Measurements from ENCODE around the gene PCCA. TPM values are rescaled to one million over a fixed set of nuclear protein-coding genes. Genes with fewer than 3 reads are reported as not detected.

PCCA gene
- total RNA-seq, 1 experiment from 2014 or later, result 22.8 TPM

DNA sequence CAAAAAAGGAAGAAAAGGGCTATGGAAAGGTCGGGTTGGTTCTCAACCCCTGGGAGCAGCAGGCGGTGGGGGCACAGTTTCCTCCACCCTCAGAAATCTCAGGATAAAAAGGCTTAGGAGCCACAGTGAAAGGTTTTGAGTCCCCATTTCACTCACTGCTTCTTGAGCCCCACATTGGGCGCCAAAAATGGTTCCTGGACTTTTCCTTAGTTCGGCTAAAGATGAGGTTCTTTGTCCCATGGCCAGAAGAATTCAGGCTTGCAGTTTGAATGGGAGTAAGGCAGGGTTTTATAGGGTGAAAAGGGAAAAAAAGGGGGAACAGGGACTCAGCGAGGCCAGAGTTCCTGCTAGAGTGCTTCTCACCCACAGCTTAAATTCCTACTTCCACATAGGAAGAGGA is 320.2 kb downstream of the PCCA start:
- no peak for DNase-seq (ENCODE audit: low spot score)

DNA sequence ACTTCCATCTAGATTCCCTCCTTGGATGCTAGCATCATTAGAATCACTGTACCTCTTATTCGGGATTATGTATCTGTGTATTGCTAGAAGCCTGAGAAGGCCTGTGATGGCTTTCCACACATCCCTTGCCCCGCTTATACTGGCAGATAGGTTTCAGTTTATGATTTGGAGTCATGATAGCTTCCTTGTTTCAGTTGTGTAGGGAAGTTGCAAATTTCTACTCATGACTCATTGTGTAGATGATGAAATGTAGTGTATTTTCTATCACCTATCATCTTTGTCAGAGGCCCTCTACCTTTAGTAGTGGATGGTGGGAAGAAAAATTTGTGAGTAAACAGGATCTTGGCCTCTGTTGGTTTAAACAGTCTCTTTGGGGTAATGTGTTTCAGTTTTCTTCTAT is 334.5 kb downstream of the PCCA start:
- no peak for DNase-seq (ENCODE audit: low spot score)

DNA sequence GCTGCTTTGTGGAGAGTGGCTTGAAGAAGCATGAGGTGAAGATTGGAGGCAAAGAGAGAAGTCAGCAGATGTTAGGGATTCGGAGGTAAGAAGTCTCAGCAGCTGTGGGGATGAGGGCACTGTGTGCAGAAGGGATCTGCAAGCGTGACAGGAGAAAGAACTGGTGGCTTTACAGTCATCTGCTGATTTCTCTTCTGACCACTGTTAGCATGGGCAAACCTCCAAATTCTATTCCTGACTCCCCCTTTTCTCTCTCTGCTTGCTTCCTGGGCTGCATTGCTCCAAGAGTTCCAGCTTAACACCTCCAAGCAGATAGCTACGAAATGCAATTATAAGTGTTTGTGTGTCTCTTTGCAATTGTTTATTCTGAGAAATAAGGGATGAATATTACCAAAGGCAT is 340.1 kb downstream of the PCCA start:
- peak; percentile 6 for DNase-seq (ENCODE audit: low spot score)

DNA sequence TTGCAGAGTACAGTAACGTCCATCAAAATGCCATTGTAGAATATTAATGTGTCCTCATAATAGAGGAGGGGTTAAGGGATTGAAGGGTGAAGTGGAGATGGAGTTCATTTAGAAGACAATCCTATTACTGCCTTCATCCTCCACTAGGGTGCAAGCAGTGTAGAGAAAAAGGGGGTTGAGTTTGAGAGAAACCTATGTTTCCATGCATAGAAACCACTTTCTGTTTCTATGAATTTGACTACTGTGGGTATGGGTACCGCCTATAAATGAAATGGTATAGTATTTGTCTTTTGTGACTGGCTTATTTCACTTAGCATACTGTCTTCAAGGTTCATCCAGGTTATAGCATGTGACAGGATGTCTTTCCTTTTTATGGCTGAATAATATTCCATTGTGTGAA is 343.7 kb downstream of the PCCA start:
- DNase-seq (ENCODE audit: low spot score), result no peak

DNA sequence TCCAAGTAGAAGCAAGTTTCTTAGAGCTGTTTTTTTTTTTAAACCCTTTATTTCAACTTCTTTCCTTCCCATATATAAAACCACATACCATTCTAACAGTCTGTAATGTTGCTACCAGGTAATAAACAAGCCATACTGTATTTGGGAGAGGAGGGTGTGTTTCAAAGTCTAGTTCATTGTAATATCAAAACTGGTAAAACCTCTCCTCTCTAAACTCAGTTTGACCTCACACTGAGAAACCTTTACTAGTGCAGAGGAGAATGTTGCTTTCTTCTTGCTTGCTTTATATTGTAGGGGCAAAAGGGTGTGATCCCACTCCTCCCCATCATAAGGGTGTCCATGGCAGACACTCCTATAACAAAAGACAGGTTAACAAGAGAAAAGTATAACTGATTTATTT is 344.6 kb downstream of the PCCA start:
- no peak for DNase-seq (ENCODE audit: low spot score)

DNA sequence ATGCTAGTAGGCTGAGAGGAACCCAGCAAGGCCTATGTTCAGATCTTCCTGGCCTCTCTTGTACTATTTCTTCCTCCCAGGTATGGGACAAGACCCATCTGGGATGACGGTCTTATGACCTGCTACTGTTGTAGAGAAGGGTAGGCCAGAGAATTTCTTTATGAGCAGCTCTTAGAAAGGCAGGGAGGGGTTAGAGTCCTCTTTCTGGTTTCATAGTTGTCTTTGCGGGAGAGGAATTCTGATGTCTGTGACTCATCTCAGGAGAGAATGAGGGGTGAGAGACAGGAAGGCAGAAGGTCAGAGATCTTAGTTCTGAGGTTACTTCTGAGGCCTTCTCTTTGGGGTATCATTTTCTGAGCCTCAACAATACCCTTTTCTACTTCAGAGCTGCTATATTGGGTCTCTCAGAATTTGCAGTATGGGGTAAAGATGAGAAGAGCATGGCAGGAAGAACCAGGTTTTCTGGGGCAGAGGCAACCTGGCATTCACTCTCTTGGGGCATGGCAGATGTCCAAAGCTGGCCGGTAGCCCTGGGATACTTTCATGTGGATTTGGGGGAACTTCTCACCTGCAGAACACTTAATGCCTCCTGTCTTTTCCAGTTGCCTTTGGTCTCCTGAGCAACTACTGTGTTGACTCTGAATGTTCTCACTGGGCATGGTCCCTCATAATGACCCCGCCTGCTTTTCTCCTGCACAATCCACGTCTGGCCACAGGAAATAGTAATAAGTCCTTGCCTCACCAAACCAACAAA is 345.3 kb downstream of the PCCA start:
- DNase-seq (ENCODE audit: low spot score), result peak; percentile 67

DNA sequence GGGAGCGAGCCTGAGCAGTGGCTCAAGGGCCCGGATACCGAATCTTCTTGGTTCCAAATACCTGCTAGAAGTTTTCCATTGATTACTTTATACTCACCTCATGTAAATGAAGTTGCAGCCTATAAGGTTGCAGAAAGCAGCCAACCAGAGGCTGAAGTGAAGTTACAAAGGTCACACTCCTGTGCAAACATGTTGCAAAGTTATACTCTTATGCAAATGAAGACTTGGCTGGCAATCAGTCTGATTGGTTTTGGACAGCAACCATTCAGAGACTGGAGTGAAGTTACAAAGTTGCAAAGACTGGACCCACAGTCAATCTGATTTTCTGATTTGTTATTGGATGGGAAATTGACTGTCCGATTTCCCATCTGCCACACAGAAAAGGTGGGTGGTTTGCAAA is 347.2 kb downstream of the PCCA start:
- DNase-seq (ENCODE audit: low spot score), result no peak

DNA sequence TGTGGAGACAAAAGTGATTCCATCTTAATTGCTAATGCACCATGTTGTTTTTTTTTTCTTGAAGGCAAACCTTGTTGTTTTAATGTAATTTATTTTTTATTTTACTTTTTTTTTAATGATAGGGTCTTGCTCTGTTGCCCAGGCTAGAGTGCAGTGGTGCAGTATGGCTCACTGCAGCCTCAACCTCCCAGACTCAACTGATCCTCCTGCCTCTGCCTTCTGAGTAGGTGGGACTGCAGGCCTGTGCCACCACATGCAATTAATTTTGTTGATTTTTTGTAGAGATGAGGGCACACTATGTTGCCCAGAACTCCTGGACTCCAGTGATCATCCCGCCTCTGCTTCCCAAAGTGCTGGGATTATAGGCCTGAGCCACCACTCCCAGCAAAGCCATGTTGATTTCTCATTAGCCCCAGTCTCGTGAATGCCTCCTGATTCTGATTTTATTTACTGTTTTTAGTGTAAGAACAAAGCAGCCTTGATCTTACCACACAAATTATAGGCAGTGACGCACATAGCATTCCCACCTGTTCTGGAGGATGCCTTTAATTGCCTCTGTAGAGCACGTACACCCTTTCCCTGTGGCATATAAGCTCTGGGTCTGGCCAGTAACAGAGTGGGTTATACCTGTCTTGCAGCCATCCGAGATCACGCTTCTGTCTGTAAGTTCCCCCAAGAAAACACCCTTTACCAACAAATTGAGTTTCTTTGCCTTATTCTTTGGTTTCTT is 349.3 kb downstream of the PCCA start:
- no peak for DNase-seq (ENCODE audit: low spot score)

DNA sequence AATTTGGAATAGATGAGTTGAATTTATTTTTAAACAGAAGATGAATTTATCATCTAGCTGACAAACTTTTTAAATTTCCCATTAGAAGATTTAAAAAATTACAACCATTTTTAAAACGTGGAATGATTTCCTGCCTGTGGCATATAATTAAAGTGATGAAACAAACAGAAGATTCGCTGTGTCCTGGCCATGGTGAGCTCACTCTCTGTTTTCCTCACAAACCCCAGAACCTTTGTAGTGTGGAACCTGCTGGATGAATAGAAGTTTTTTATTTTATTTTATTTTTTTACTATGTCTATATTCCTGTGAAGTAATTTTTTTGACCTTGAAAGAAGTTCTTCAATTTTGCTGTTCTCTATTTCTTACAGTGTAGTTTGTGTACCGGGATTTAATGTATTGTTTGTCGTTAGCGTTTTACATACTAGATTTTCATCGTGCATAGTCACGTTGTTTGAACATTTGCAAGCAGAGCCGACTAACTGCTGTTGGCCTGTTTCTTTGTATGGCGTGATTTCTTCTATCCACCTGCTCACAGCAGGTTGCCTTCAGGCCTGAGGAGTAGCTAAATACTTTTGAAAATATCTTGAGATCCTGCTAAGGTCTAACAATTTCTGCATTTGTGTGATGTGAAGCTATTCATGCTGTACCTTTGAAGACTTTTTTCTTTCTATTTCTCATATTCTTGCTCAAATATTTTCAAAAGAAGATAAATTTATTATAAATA is 350.5 kb downstream of the PCCA start:
- DNase-seq (ENCODE audit: low spot score), result no peak

DNA sequence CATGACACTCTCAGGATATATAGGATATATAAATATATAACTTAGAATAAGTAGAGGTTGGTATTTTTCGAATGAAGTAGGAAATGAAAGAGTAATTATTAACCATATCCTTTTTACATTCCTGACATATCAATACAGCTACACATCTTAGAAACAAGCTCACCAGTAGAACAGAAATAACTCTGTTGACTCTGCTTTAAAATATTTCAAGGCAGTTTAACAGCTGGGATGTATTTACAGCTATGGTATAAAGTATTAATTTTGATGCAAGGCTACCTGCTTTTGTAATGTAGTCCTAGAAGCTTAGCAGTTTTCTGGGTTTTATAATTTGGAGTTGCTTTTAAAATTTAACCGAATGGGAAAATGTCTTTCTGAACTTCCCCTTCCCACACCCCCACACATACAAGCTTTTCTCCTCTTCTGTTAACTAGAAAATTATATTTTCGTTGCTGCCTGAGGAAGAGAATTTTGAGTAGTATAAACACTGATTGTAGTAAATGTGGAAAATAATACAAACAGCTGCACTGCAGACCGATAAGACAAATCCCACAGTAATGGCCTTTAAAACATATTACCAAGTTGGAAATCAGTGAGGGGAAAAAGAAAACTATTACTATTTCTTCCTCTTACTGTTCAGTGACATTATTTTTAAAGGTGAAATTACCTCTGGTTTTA is 352.0 kb downstream of the PCCA start:
- DNase-seq (ENCODE audit: low spot score), result no peak

DNA sequence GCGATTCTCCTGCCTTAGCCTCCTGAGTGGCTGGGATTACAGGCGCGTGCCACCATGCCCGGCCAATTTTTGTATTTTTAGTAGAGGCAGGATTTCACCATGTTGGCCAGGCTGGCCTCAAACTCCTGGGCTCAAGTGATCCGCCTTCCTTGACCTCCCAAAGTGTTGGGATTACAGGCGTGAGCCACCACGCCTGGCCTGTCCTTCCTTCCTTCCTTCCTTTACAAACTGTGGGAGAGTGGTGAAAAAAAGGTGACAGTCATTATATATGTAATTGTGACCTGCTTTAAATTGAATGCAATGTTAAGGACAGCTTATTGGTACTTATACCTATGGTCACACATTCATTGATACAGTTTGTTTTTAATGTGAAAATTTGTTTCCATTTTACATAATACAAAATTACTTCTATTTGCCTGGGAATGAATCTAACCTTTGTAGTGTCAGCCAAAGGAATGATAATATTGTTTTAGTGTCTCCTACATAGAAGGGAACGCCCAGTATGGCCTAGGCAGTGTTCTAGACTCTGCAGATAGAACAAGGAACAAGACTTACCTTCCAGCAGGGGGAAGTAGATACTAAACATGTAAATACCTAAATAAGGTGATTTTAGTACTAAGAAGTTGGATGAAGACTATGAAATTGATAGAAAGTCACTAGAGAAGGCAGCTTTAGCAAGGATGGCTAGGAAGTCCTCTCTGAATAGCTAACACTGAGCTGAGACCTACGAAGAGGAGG is 353.4 kb downstream of the PCCA start:
- no peak for DNase-seq (ENCODE audit: low spot score)

DNA sequence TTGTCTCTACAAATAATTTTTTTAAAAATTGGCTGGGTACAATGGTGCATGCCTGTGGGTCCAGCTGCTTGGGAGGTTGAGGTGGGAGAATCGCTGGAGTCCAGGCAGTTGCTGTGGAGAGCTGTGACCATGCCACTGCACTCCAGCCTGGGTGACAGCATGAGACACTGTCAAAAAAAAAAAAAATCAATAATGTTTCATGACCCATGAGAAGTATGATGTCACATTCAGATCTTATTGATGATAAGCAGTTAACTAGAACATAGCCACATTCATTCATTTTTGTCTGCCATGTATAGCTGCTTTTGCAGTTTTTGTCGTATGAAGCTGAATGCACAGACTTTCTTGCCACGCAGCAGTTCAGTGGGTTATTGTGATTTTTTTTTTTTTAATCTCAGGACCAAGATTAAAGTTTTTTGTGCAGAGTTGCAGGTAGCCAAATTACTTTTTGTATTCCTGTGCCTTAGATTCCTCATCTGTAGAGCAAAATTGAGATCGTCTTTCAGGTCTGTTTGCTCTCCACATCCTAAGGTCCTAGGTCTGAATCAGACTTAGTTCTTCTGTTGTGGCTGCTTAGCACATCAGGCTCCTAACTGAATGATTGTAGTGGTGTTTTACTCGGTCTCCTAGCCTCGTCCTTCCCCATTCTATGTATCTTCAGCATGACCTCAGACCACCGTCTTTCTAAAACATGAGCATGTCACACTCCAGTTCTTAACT is 354.5 kb downstream of the PCCA start:
- no peak for DNase-seq (ENCODE audit: low spot score)

DNA sequence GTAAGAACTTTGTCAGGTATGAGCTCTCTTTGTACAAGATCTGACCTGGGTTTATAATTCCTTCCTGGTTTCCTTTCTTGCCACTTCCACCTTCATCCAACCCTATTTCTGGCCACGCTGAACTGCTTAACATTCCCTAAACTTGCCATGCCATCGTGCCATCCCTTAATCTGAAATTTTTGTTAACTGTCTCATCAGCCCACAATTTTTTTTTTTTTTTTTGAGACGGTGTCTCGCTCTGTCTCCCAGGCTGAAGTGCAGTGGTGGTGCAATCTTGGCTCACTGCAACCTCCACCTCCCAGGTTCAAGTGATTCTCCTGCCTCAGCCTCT is 355.1 kb downstream of the PCCA start:
- peak; percentile 19 for DNase-seq (ENCODE audit: low spot score)

DNA sequence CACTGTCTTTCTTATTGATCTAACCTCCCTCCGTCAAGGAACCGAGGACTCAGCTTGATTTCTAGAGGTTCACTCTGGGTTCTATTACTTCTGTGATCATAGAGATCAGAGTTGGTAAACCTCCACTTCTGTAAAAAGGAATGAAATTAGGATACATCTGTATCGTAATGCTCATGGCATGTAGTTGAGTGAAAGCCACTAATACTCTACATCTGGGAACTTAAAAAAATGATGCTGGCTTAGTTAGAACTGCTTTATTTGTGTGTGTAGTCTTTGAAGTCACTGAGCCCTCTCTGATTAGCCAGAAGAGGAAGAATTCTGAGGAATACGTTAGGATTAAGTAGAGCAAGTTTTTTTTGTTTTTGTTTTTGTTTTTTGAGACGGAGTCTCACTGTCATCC is 358.9 kb downstream of the PCCA start:
- DNase-seq (ENCODE audit: low spot score), result no peak

DNA sequence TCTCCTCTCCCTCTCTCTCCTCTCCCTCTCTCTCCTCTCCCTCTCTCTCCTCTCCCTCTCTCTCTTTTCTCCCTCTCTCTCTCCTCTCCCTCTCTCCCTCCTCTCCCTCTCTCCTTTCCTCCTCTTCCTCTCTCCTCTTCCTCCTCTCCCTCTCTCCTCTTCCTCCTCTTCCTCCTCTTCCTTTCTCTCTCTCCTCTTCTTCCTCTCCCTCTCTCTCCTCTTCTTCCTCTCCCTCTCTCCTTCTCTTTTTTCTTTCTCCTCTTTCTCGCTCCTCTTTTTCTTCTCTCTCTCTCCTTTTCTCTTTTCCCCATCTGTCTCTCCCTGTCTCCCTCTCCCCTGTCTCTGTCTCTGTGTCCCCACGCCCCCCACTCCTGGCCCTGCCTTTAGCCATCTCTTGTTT is 363.0 kb downstream of the PCCA start:
- no peak for DNase-seq (ENCODE audit: low spot score)

DNA sequence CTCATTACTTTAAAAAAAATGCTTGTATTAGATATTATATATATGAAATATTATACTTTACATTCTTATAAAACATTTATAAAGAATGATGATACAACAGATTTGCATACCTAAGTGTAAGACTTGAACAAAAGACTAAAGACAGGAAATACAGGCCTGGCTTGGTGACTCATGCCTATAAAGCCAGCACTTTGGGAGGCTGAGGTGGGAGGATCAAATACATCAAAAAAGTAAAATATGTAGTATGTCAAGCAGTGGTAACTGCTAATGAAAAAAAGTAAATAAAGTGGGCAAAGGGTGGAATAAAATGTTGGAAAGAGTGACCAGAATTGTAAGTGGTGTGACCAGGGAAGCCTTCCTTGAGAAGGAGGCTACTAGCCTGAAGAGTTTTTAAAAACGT is 366.0 kb downstream of the PCCA start:
- DNase-seq (ENCODE audit: low spot score), result peak; percentile 79

DNA sequence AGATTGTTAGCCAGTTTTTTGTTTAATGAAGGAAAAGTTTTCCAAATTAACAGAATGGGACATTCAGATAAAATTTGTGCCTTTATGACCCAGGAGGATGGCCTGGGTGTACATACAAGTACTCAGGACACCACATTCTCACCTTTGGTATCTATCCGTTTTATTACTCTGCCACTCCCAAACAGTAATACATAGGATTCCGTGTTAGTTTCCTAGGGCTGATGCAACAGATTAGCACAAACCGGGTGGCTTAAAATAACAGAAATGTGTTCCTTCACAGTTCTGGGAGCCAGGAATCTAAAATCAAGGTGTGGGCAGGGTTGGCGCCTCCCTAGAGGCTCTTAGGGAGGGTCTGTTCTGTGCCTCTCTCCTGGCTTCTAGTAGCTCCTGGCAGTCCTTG is 369.8 kb downstream of the PCCA start:
- no peak for DNase-seq (ENCODE audit: low spot score)

DNA sequence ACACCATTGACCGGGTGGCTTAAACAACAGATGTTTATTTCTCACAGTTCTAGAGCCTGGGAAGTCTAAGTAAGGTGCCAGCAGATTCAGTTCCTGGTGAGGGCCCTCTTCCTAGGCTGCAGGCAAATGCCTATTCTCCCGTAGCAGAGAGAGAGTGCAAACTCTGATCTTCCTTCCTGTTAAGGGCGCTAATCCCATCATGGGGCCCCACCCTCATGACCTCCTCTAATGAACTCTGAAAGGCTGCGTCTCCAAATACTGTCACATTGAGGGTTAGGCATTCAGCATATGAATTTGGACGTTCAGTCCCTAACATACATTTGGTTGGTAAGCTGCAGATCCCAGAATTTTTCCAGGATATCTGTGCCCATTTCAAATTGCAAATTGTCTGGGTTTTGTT is 370.9 kb downstream of the PCCA start:
- no peak for DNase-seq (ENCODE audit: low spot score)

DNA sequence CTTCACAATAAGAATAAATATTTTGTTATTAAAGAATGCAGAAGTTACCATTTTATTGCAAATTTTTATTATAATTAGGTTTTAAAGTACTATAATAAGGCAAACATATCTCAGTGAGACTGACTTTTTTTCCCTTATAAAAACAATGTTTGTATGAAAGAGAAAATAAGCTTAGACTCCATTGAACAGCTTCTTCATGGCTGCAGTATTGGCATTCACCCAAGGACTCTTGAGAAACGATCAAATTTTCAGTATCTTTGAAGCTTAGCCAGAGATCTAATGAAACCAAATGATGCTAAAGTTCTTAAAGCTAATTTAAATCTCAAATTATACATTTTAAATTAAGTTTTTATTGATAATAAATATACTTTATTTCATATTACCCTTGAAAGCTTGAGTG is 371.4 kb downstream of the PCCA start:
- DNase-seq (ENCODE audit: low spot score), result no peak

DNA sequence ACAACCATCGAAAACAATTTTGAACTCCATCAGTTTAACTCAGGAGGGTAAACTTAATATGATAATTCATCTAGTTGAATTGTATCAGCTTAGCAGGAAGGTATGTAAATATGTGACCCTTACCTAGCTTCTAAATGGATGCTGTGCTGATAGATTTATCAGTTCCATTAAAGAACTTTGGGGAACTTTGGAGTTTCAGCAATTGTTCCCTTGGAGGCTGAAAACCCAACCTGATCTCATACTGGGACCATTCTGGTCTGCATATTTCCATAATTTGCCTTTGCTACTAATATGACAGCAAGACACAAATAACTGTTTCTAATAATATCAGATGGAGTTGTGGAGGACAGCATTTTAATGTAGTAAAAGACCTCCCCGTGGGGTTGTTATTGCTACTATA is 371.9 kb downstream of the PCCA start:
- no peak for DNase-seq (ENCODE audit: low spot score)

Measured in A172 (cell line).